Measurements from ENCODE around the gene EOMES. TPM values are rescaled to one million over a fixed set of nuclear protein-coding genes. Genes with fewer than 3 reads are reported as not detected.

Gene EOMES
- total and polyA plus RNA-seq, 2 of the 4 experiments (the other 2 are of a cell fraction): not detected

DNA sequence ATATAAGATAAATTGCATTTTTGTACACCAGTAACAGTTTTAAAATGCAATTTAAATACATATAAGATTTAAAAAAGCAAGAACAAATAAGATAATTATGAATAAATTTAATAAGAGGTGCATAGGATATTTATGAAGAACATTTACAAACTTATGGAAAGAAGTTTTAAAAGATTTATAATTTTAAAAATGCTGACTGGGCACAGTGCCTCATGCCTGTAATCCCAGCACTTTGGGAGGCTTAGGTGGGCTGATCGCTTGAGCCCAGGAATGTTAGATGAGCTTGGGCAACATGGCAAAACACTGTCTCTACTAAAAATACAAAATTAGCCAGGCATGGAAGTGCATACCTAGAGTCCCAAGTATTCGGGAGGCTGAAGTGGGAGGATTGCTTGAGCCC is 37.8 kb downstream of the EOMES start:
- H3K4me3 ChIP-seq (ENCODE audit: insufficient read depth, low read depth, low read length): no peak overlapping the region
- no CpG with 5 or more reads among the region's 2 CpGs for WGBS, 2 experiments (ENCODE audit: extremely low coverage in 2 of 2, insufficient read length in 1 of 2)
- intact Hi-C loops (cut with micrococcal nuclease) (loop anchor here (5.0 kb wide), 1 partner anchor 252 kb away; no protein-coding TSS in a partner anchor), in situ Hi-C loops (cut with MboI; ENCODE audit: low sequenced_read_pairs) (loop anchor here (10.0 kb wide), 2 partner anchors 370 to 550 kb away; no protein-coding TSS in a partner anchor), dilution Hi-C loops (cut with HindIII; ENCODE audit: low sequenced_read_pairs, unreplicated experiment) (no loop called here)
- peaks cover 5% of the 10 kb centered on the region for H3K4me1 ChIP-seq (ENCODE audit: control insufficient read depth, insufficient read depth, low read length)
- ChIA-PET POLR2A (ENCODE audit: unreplicated experiment) (no interaction called here), CTCF (no interaction called here)
- no peak overlapping the region for H3K18ac ChIP-seq (ENCODE audit: low read depth, low read length)
- H2AK9ac ChIP-seq (replicated peaks; ENCODE audit: low read depth, low read length, poor library complexity): no peak overlapping the region
- H3K9me3 ChIP-seq (ENCODE audit: control insufficient read depth, insufficient read depth, low read length): no peaks in the 10 kb centered on the region
- H3K36me3 ChIP-seq (ENCODE audit: control insufficient read depth, insufficient read depth, low read length): no peaks in the 10 kb centered on the region
- H3K14ac ChIP-seq (replicated peaks; ENCODE audit: low read depth, low read length): no peak overlapping the region
- BruUV-seq (replicated peaks): no TSS peak
- H3K27ac ChIP-seq (ENCODE audit: insufficient read depth, low read length): no peak overlapping the region
- H4K20me1 ChIP-seq (ENCODE audit: insufficient read depth, low read length): no peaks in the 10 kb centered on the region
- H3K79me1 ChIP-seq (ENCODE audit: low read depth in 1 of 2, low read length in 2 of 2): peaks cover 0 to 5% of the 10 kb centered on the region in 2 experiments; a peak in 1 of 4 replicates
- ATAC-seq (ENCODE audit: low read depth): no peak
- H3K9ac ChIP-seq (ENCODE audit: low read depth, low read length): no peak overlapping the region
- H3K9me1 ChIP-seq (ENCODE audit: insufficient read depth, low read length): peaks cover 7% of the 10 kb centered on the region
- H3K23ac ChIP-seq (ENCODE audit: low read depth, low read length): no peak overlapping the region
- H2BK5ac ChIP-seq (ENCODE audit: low read depth, low read length, poor library complexity, severe bottlenecking): no peak overlapping the region
- no peak overlapping the region for H2AFZ ChIP-seq (replicated peaks; ENCODE audit: low read length, poor library complexity)
- no peak overlapping the region for H4K5ac ChIP-seq (ENCODE audit: low read depth, low read length)
- no peak overlapping the region for H3K4ac ChIP-seq (ENCODE audit: low read depth, low read length)
- H3K56ac ChIP-seq (ENCODE audit: extremely low read depth, insufficient read depth, low read length): no peak overlapping the region
- DNase-seq: no peak
- H4K91ac ChIP-seq (ENCODE audit: insufficient read depth, low read depth, low read length): no peak overlapping the region
- no peak overlapping the region for H2BK20ac ChIP-seq (ENCODE audit: low read depth, low read length)
- H3K27me3 ChIP-seq (ENCODE audit: control insufficient read depth, insufficient read depth, low read length): no peaks in the 10 kb centered on the region
- H2BK15ac ChIP-seq (ENCODE audit: low read depth, low read length): no peak overlapping the region
- H4K8ac ChIP-seq (ENCODE audit: low read depth in 2 of 2, low read length in 2 of 2): no peak overlapping the region
- peak overlapping the region; percentile 22; the same call in 1 of the 2 replicates for H2AK5ac ChIP-seq (ENCODE audit: low read depth, low read length)
- TF ChIP-seq BHLHE40 (IDR thresholded peaks at IDR 0.05; ENCODE audit: low read depth, low read length): no peak
- TF ChIP-seq FOS (IDR thresholded peaks at IDR 0.05; ENCODE audit: low read depth, low read length): no peak
- no peak for TF ChIP-seq MXI1 (IDR thresholded peaks at IDR 0.05; ENCODE audit: borderline replicate concordance, low read depth, low read length)
- peak; percentile 81 for TF ChIP-seq MAFK (IDR thresholded peaks at IDR 0.05; ENCODE audit: low read depth, low read length)
- no peak overlapping the region for H3K4me2 ChIP-seq (ENCODE audit: low read depth, low read length)
- no peak overlapping the region for H2BK120ac ChIP-seq (ENCODE audit: low read depth, low read length)
